Right lobe of liver (tissue), 6 donors: Measurements from ENCODE around the gene TMEM54. TPM values are rescaled to one million over a fixed set of nuclear protein-coding genes. Genes with fewer than 3 reads are reported as not detected.

Source experiments
- ATAC-seq, 4 donors: fragments of 200-7000 bp; cut with Tn5 transposase; one replicate each; pipeline ENCODE4 v1.9.1; 2020; ENCODE audit warnings: mild to moderate bottlenecking in 4 of 4, moderate library complexity in 4 of 4
- DNase-seq, 3 donors: peaks; one replicate each; pipeline ENCODE4 v3.0.0-alpha.2; 2020
- H3K27ac ChIP-seq, 3 donors: fragments of 200-600 bp; one replicate each; pipeline ENCODE4 v1.8.0; 2022
- H3K27me3 ChIP-seq, 2 donors: fragments of 200-600 bp; one replicate each; pipeline ENCODE4 v1.8.0; 2022
- H3K36me3 ChIP-seq, 4 donors: fragments of 200-600 bp; sonication (generic) in 1 of 4; one replicate each; pipeline versions ENCODE4 v1.5.1 to v1.8.0; 2017 to 2022; ENCODE audit warnings: control low read depth in 1 of 4
- H3K4me1 ChIP-seq, 4 donors: fragments of 200-600 bp; sonication (generic) in 1 of 4; one replicate each; pipeline versions ENCODE4 v1.5.1 to v1.8.0; 2017 to 2022; ENCODE audit warnings: control low read depth in 1 of 4
- H3K4me3 ChIP-seq, 3 donors: fragments of 200-600 bp; one replicate each; pipeline ENCODE4 v1.8.0; 2022
- H3K9me3 ChIP-seq, 4 donors: fragments of 200-600 bp; sonication (generic) in 1 of 4; one replicate each; pipeline versions ENCODE4 v1.5.1 to v1.8.0; 2017 to 2022; ENCODE audit warnings: control low read depth in 1 of 4
- CTCF ChIP-seq, 4 donors: fragments of 200-600 bp in 3 of 4; fragments of 450-650 bp in 1 of 4; IDR thresholded peaks; one replicate each; pipeline versions ENCODE4 v1.5.1 to v1.8.0; 2016 to 2022; ENCODE audit warnings: antibody characterized with exemption in 4 of 4, mild to moderate bottlenecking in 2 of 4
- POLR2A ChIP-seq: fragments of 450-650 bp; IDR thresholded peaks from one replicate; pipeline ENCODE4 v1.6.1; 2017; ENCODE audit warnings: antibody characterized with exemption, mild to moderate bottlenecking
- WGBS: methylation state at CpG from one replicate; pipeline ENCODE4 v1.1.6; 2018; ENCODE audit warnings: low coverage, low lambda C conversion rate; ENCODE audit not compliant: insufficient coverage; ENCODE audit errors: missing lambda C conversion rate; 5-methylcytosine and 5-hydroxymethylcytosine counted together
- intact Hi-C, 2 donors: fragments of 100-400 bp; cut with DNase I; formaldehyde crosslinking; loops; one replicate each; pipeline versions ENCODE4 v1.11.2 to v1.14.1; 2022
- total RNA-seq, 6 experiments: library from RNA; depleted of rRNA in 2 of 6; stranded (reverse); fragments of >200 nt in 2 of 6; fragmentation: NEBNext Ultra II Directional in 3 of 6; extraction: Animal tissue kit (Norgen Biotek cat#: 25700) in 3 of 6; gene quantifications; one replicate each; pipeline versions ENCODE4 v1.1.0 to v1.2.4, GENCODE V29; 2016 to 2023
- donor health status: DM: no; HTN: yes; CAD: no.
- donor health status: DM: no; HTN: no; CAD: no.
- donor health status: DM: no; HTN: no; CAD: no.
- donor health status: DM: no; HTN: yes; CAD: no.
- donor health status: DM: no; HTN: yes; CAD: no.

Gene TMEM54
- total RNA-seq, 6 experiments from 2014 or later, result 3.9 to 14.4 (median 9.0) TPM

- no peak for DNase-seq
- Histone ChIP-seq H3K4me3 (no peak overlapping the region), H3K36me3 (no peaks in the 10 kb centered on the region), H3K4me1 (peaks cover 0 to 17% (median 5%) of the 10 kb centered on the region in 4 donors), H3K9me3 (no peaks in the 10 kb centered on the region), H3K27me3 (no peaks in the 10 kb centered on the region), H3K27ac (no peak overlapping the region)
- TF ChIP-seq CTCF (IDR thresholded peaks at IDR 0.05) (no peak), POLR2A (no peak)
- WGBS, result 69% methylated on average over 2 of the region's 2 CpGs
- intact Hi-C loops, result no loop called here
- ATAC-seq, result no peak
These were observed 28.2 kb upstream of the TMEM54 start for GRCh38 chr1:32929366-32929765.

- WGBS, result 83% methylated on average over 1 of the region's 8 CpGs
- no peaks in the 10 kb centered on the region for H3K9me3 ChIP-seq
- H3K36me3 ChIP-seq, result no peaks in the 10 kb centered on the region
- no peak overlapping the region for H3K27ac ChIP-seq
- H3K4me3 ChIP-seq, result no peak overlapping the region
- no peak for DNase-seq
- H3K4me1 ChIP-seq, result peaks cover 0 to 11% (median 2%) of the 10 kb centered on the region in 4 donors
- intact Hi-C loops, result no loop called here
- H3K27me3 ChIP-seq, result no peaks in the 10 kb centered on the region
- ATAC-seq, result no peak
- TF ChIP-seq POLR2A (no peak), CTCF (IDR thresholded peaks at IDR 0.05) (no peak)
These were observed 27.5 kb upstream of the TMEM54 start for GRCh38 chr1:32928715-32929114.

GRCh38 chr1:32928285-32928684 lies 27.1 kb upstream of the TMEM54 start:
- Histone ChIP-seq H3K9me3 (no peaks in the 10 kb centered on the region), H3K27me3 (no peaks in the 10 kb centered on the region), H3K36me3 (no peaks in the 10 kb centered on the region), H3K27ac (no peak overlapping the region), H3K4me1 (peaks cover 0 to 6% (median 0%) of the 10 kb centered on the region in 4 donors), H3K4me3 (no peak overlapping the region)
- WGBS, result 93% methylated on average over 2 of the region's 2 CpGs
- intact Hi-C loops, result no loop called here
- no peak for TF ChIP-seq CTCF (IDR thresholded peaks at IDR 0.05)
- TF ChIP-seq POLR2A, result no peak
- DNase-seq (no peak), ATAC-seq (no peak)

- DNase-seq (no peak), ATAC-seq (no peak)
- WGBS, result 80% methylated on average over 2 of the region's 2 CpGs
- Histone ChIP-seq H3K4me3 (no peak overlapping the region), H3K27ac (no peak overlapping the region), H3K36me3 (no peaks in the 10 kb centered on the region), H3K4me1 (peaks cover 0 to 3% (median 0%) of the 10 kb centered on the region in 4 donors), H3K9me3 (no peaks in the 10 kb centered on the region), H3K27me3 (no peaks in the 10 kb centered on the region)
- intact Hi-C loops, result no loop called here
- TF ChIP-seq CTCF (IDR thresholded peaks at IDR 0.05) (no peak), POLR2A (no peak)
These were observed 26.3 kb upstream of the TMEM54 start for GRCh38 chr1:32927441-32927840.

GRCh38 chr1:32926562-32926961 lies 25.4 kb upstream of the TMEM54 start:
- WGBS, result 87% methylated on average over 4 of the region's 6 CpGs
- H3K4me1 ChIP-seq, result peaks cover 0 to 3% (median 0%) of the 10 kb centered on the region in 4 donors
- ATAC-seq (no peak), DNase-seq (no peak)
- H3K4me3 ChIP-seq, result no peak overlapping the region
- no peak overlapping the region for H3K27ac ChIP-seq
- intact Hi-C loops, result no loop called here
- no peaks in the 10 kb centered on the region for H3K9me3 ChIP-seq
- no peaks in the 10 kb centered on the region for H3K36me3 ChIP-seq
- TF ChIP-seq POLR2A (no peak), CTCF (IDR thresholded peaks at IDR 0.05) (no peak)
- no peaks in the 10 kb centered on the region for H3K27me3 ChIP-seq
